ENCODE measurements around the gene GPX3. TPM values are rescaled to one million over a fixed set of nuclear protein-coding genes. Genes with fewer than 3 reads are reported as not detected.

GPX3 gene
- total RNA-seq, 1 donor from 2014 or later, result 12.3 TPM

Other genes starting within 250 kb of the GPX3 start
- 1.7 TPM for gene SMIM3, start 241.8 kb upstream of the GPX3 start, total RNA-seq
- gene IRGM, start 174.1 kb upstream of the GPX3 start, total RNA-seq, result not detected
- 89.4 TPM for gene ZNF300, start 115.6 kb upstream of the GPX3 start, total RNA-seq
- gene TNIP1, start 60.4 kb downstream of the GPX3 start, total RNA-seq, result 18.1 TPM
- 74.7 TPM for gene ANXA6, start 137.2 kb downstream of the GPX3 start, total RNA-seq
- gene CCDC69, start 203.5 kb downstream of the GPX3 start, total RNA-seq, result 0.78 TPM
- 12.6 TPM for gene GM2A, start 232.6 kb downstream of the GPX3 start, total RNA-seq

Data from occipital lobe (tissue), 1 donor.